DOHH2 (cell line): Measurements from ENCODE around the gene GLP2R.

ENCODE experiments used
- H3F3A ChIP-seq: fragments of 200-600 bp; sonication (generic), shearing (Covaris generic); 2 replicates; pipeline ENCODE4 v1.6.0; 2016; ENCODE audit warnings: antibody characterized with exemption, mild to moderate bottlenecking; ENCODE audit not compliant: control insufficient read depth, insufficient read depth
- H3K27ac ChIP-seq: fragments of 200-600 bp; sonication (generic); 2 replicates; pipeline ENCODE4 v1.5.1; 2014; ENCODE audit warnings: low read depth, mild to moderate bottlenecking, low read length, moderate library complexity
- H3K27me3 ChIP-seq: fragments of 200-600 bp; sonication (generic); 2 replicates; pipeline ENCODE4 v1.6.1; 2014; ENCODE audit warnings: mild to moderate bottlenecking, low read length, mixed read lengths; ENCODE audit not compliant: control insufficient read depth
- H3K36me3 ChIP-seq: fragments of 200-600 bp; sonication (generic); 2 replicates; pipeline ENCODE4 v1.6.1; 2014; ENCODE audit warnings: mild to moderate bottlenecking, low read length, moderate library complexity, mixed read lengths; ENCODE audit not compliant: control insufficient read depth
- H3K4me1 ChIP-seq: fragments of 200-600 bp; sonication (generic); 2 replicates; pipeline ENCODE4 v1.6.1; 2014; ENCODE audit warnings: mild to moderate bottlenecking, low read length, mixed read lengths; ENCODE audit not compliant: control insufficient read depth
- H3K4me2 ChIP-seq: fragments of 200-600 bp; sonication (generic); 2 replicates; pipeline ENCODE4 v1.6.0; 2014; ENCODE audit warnings: mild to moderate bottlenecking, low read length, moderate library complexity
- H3K4me3 ChIP-seq: fragments of 200-600 bp; sonication (generic); 2 replicates; pipeline ENCODE4 v1.5.1; 2014; ENCODE audit warnings: mild to moderate bottlenecking, low read length, mixed read lengths
- H3K79me2 ChIP-seq: fragments of 200-600 bp; sonication (generic); 2 replicates; pipeline ENCODE4 v1.6.1; 2014; ENCODE audit warnings: mild to moderate bottlenecking, low read length, mixed read lengths; ENCODE audit not compliant: control insufficient read depth
- H3K9me2 ChIP-seq: fragments of 200-600 bp; sonication (generic); replicated peaks from 2 replicates; pipeline ENCODE4 v1.6.1; 2014; ENCODE audit warnings: mild to moderate bottlenecking, low read length, mixed read lengths; ENCODE audit not compliant: control insufficient read depth
- H3K9me3 ChIP-seq: fragments of 200-600 bp; sonication (generic); 2 replicates; pipeline ENCODE4 v1.6.1; 2014; ENCODE audit warnings: antibody characterized with exemption, low read length, mixed read lengths; ENCODE audit not compliant: control insufficient read depth, insufficient read depth
- H4K20me1 ChIP-seq: fragments of 200-600 bp; sonication (generic); 2 replicates; pipeline ENCODE4 v1.6.0; 2014; ENCODE audit warnings: low read depth, mild to moderate bottlenecking, antibody characterized with exemption, low read length, moderate library complexity; ENCODE audit not compliant: control insufficient read depth, insufficient read depth
- EZH2phosphoT487 ChIP-seq: fragments of 200-600 bp; sonication (generic); IDR thresholded peaks from 2 replicates; pipeline ENCODE4 v1.6.1; 2017; ENCODE audit warnings: borderline replicate concordance, mild to moderate bottlenecking, antibody characterized with exemption, low read length, moderate library complexity, mixed read lengths
- TF ChIP-seq, protein P1 (sequence below): fragments of 200-600 bp; sonication (generic); IDR thresholded peaks from one replicate; pipeline ENCODE4 v1.5.1; 2014; ENCODE audit warnings: antibody characterized with exemption, mild to moderate bottlenecking, low read depth, low read length; ENCODE audit not compliant: poor library complexity, severe bottlenecking

GLP2R gene

DNA sequence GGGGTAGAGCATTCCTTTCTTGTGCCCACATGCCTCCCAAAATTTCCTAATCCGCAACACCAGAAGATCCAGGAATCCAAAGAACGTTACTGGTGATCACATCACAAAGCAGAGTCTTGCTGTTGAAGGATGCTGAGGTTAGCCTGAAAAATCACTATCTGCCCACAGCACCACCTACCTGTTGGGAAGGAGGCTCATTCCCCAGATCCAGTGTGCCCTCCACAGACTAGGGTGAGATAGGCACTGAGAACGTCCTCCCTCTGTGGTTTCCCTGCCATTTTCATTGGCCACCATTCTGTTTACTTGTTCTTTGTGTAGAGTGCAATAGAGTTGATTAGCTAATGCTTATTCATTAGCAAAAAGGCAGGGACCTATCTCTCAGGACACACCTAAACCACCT, 49.0 kb downstream of the GLP2R start:
- Histone ChIP-seq H4K20me1 (no peaks in the 10 kb centered on the region), H3K27me3 (no peaks in the 10 kb centered on the region), H3K4me2 (no peak overlapping the region), H3K9me2 (no peaks in the 10 kb centered on the region), H3K36me3 (no peaks in the 10 kb centered on the region), H3K9me3 (no peaks in the 10 kb centered on the region), H3F3A (no peaks in the 10 kb centered on the region), H3K4me1 (no peaks in the 10 kb centered on the region), H3K79me2 (no peaks in the 10 kb centered on the region), H3K4me3 (no peak overlapping the region), H3K27ac (no peak overlapping the region)
- TF ChIP-seq EZH2phosphoT487, result no peak
- TF ChIP-seq, protein P1, sequence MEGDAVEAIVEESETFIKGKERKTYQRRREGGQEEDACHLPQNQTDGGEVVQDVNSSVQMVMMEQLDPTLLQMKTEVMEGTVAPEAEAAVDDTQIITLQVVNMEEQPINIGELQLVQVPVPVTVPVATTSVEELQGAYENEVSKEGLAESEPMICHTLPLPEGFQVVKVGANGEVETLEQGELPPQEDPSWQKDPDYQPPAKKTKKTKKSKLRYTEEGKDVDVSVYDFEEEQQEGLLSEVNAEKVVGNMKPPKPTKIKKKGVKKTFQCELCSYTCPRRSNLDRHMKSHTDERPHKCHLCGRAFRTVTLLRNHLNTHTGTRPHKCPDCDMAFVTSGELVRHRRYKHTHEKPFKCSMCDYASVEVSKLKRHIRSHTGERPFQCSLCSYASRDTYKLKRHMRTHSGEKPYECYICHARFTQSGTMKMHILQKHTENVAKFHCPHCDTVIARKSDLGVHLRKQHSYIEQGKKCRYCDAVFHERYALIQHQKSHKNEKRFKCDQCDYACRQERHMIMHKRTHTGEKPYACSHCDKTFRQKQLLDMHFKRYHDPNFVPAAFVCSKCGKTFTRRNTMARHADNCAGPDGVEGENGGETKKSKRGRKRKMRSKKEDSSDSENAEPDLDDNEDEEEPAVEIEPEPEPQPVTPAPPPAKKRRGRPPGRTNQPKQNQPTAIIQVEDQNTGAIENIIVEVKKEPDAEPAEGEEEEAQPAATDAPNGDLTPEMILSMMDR, result no peak

DNA sequence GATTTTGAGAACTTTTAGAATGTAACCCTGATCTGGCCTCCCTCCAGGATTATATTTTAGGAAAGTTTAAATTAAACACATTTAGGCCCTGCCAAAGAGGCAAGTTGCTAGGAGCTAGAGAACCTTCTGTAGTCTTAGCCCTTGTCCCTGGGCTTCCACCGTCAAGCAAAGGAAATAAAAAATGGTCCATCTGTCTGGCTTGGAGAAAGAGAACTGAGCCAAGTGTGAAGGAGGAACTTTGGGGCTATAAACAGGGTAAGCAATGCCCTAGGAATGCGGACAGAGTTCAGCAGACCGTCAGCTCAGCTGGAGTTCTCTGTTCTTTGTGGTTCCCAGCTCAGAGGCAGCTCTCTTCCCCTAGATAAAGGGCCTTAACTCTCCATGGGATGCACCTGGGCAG, 49.7 kb downstream of the GLP2R start:
- Histone ChIP-seq H3K4me1 (no peaks in the 10 kb centered on the region), H3K36me3 (no peaks in the 10 kb centered on the region), H3K9me3 (no peaks in the 10 kb centered on the region), H3K4me3 (no peak overlapping the region), H3K9me2 (no peaks in the 10 kb centered on the region), H3K27ac (no peak overlapping the region), H4K20me1 (no peaks in the 10 kb centered on the region), H3K79me2 (no peaks in the 10 kb centered on the region), H3K4me2 (no peak overlapping the region), H3K27me3 (no peaks in the 10 kb centered on the region), H3F3A (no peaks in the 10 kb centered on the region)
- TF ChIP-seq, protein P1, result no peak
- TF ChIP-seq EZH2phosphoT487, result no peak

DNA sequence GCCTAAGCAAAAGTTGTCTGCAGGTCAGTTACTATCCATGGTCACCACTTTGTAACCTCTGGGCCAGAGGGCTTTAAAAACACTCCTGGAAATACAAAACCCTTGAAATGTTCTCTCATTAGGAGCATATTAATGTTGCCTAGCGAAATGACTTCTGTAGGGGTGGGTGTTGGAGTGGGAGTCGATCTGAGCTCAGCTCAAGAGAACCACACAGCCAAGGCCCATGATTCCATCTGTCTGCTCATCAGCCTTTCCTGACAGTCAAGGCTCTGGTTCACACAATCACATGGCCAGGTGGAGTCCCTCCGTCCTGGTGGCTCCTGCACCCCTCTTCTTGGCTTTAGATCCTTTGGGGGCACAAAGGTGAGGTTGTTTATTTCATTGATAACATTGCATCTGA, 52.6 kb downstream of the GLP2R start:
- Histone ChIP-seq H3K9me3 (peaks cover 7% of the 10 kb centered on the region; the same call in 1 of the 2 replicates), H3K27me3 (no peaks in the 10 kb centered on the region), H3K79me2 (no peaks in the 10 kb centered on the region), H3K36me3 (no peaks in the 10 kb centered on the region), H4K20me1 (no peaks in the 10 kb centered on the region), H3F3A (no peaks in the 10 kb centered on the region), H3K27ac (no peak overlapping the region), H3K4me1 (no peaks in the 10 kb centered on the region), H3K4me3 (no peak overlapping the region), H3K4me2 (no peak overlapping the region), H3K9me2 (no peaks in the 10 kb centered on the region)
- TF ChIP-seq, protein P1, result no peak
- no peak for TF ChIP-seq EZH2phosphoT487
